GM10847 (cell line): ENCODE measurements around the gene DCAKD.

Source experiments
- POLR2A ChIP-seq: IDR thresholded peaks from 2 replicates; pipeline ENCODE4 v1.6.1; 2011; ENCODE audit not compliant: insufficient read length; ENCODE audit errors: extremely low read depth

The DCAKD gene

DNA sequence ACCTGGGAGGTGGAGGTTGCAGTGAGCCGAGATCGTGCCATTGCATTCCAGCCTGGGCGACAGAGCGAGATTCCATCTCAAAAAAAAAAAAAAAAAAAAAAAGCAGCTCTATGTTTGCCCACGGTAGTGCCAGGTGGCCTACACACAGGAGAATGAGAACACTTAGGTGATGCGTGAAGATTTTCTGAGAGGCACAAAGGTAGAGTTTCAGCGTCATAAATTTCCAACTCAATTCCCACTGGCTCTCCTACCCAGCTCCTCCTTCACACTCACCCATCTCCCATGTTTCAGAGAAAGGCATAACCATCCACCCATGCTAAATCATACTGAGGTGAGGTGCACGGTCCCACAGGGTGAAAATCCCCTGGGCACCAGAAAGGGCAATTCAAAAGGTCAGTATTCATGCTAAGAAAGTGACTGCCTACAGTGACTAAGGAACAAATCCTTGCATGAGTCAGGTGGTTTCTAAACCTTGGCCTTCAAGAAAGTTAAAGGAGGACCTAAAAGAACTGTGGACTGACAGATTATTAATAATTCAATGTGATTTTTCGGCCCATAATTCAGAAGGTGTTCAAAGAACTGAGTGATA, 4.8 kb downstream of the DCAKD start:
- no peak for TF ChIP-seq POLR2A

DNA sequence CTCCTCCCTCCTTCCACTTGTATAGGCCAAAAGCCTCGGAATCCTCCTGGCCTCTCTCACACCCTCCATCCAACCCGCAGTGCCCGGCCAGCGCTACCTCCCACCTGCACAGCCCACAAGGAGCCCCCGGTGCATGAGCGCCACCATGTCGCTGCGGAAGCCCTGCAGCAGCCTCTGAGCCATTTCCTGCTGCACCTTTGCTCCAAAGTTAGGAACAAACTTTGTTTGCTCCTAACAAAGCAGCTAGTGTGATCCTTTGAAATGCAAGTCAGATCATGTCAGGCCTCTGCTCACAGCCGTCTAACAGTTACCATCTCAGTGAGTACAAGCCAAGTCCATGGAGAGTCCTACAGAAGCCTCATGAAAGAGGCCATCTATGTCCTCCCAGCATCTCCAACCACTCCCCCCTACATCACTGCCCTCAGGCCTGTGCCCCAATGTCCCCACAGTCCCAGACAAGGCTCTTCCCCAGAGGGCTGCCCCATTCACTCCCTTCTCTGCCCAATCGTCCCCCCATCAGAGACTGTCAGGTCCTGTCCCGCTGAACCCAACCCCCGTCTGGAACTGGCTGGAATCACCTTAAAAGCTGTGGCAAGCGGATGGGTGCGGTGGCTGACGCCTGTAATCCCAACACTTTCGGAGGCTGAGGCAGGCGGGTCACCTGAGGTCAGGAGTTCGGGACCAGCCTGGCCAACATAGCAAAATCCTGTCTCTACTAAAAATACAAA, 7.5 kb downstream of the DCAKD start:
- no peak for TF ChIP-seq POLR2A

GRCh38 chr17:45042346-45043120, 8.9 kb downstream of the DCAKD start:
- no peak for TF ChIP-seq POLR2A

DNA sequence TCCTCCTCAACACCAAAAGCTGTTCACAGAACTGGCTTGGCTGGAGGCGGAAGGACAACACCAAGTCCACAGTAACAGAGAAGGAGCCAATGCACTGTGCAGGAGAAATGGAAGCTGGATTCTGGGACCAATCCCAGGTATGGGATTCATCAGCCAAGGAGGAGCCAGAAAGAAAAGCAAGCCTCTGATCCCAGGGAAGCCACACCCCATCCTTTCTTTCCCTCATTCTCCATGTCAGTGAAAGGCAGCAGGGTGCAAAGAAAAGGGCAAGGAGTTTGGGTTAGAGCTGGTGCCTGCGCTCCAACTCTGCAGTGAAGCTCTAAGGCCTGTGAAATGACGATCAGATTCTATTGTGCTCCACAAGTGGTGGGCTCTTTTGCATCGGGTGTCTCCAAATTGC, 11.0 kb downstream of the DCAKD start:
- no peak for TF ChIP-seq POLR2A

- no peak for TF ChIP-seq POLR2A
Observed at GRCh38 chr17:45038728-45039634, 12.5 kb downstream of the DCAKD start.

- TF ChIP-seq POLR2A: no peak
Observed at GRCh38 chr17:45036691-45037090, 14.7 kb downstream of the DCAKD start.

DNA sequence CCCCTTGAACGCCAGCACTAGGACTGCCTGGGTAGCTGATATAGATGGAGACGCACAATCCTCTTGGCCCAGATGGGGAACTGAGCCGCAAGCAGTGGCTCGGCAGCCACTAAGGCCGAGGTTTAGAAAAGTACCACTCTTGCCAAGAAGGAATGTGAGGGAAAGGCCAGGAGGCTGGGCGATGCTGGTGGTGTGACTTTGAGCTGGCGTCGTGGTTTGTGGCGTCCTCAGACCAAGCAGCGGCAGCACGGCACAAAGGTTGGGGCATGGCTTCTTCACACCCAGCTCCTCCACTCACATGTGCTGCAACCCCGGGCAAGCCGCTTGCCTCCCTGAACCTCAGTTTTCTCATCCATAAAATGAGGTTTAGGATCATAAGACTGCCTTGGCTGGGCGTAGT, 15.6 kb downstream of the DCAKD start:
- no peak for TF ChIP-seq POLR2A

GRCh38 chr17:45034599-45034998, 16.8 kb downstream of the DCAKD start:
- TF ChIP-seq POLR2A: no peak

GRCh38 chr17:45032174-45032541, 19.3 kb downstream of the DCAKD start:
- no peak for TF ChIP-seq POLR2A

DNA sequence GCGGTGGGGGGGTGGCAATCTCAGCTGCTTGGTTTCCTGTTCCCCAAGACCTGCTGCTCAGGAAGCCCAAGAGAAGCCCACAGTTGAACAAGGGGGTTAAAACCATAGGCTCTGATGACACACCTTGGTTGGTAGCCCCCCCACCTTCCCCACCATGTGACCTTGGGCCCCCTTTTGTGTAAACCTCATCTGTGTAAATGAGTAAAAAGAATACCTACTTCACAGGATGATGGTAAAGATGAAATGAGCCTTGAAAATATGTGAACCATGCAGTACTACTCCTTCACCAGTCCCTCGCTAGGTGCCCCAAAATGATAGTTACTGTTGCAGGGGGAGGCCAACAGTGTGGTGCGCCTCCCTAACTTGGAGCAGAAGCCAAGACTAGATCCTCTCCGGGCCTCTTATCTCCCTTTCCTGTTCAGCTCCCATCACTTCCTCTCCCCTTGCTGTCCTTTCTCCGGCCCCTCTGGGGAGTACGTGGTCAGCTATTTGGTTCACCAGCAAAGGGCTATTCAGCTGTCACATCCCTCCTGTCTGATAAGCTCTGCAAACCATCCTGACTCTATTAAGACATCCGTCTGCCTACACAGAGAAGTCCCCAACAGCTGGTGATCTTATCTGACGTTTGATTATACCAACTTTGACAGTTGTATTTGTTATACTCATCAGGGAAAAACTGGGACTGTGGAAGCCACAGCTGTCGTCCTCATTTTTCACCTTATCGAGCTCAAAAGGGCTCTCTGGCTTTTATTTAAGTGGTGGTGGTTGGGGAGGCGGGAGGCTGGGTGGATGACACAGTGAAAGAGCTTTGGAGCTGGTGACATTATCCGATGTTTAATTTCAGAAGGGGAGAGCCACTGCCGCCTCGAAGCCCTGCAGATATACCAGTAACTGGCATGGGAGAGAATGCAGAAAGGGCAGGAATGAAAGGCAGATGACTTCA, 19.9 kb downstream of the DCAKD start:
- no peak for TF ChIP-seq POLR2A

DNA sequence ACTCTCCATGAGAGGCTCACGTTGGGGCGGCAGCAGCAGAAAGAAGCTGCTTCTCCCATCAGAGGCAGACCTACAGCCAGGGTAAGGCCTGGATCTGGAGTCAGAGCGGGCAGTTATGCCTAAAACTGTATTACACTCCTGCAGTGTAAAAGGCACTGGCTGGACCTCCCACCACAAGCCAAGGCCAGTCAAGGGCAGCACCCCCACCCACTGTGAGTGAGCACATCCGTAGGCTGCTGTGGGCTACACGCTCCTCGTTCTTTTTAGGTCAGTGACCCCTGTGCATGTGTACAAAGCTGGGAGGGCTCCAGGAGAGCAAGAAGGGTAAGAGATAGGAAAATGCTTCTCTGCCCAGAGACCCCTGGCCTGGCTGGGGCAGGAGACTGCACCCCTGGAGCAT, 20.7 kb downstream of the DCAKD start:
- no peak for TF ChIP-seq POLR2A

DNA sequence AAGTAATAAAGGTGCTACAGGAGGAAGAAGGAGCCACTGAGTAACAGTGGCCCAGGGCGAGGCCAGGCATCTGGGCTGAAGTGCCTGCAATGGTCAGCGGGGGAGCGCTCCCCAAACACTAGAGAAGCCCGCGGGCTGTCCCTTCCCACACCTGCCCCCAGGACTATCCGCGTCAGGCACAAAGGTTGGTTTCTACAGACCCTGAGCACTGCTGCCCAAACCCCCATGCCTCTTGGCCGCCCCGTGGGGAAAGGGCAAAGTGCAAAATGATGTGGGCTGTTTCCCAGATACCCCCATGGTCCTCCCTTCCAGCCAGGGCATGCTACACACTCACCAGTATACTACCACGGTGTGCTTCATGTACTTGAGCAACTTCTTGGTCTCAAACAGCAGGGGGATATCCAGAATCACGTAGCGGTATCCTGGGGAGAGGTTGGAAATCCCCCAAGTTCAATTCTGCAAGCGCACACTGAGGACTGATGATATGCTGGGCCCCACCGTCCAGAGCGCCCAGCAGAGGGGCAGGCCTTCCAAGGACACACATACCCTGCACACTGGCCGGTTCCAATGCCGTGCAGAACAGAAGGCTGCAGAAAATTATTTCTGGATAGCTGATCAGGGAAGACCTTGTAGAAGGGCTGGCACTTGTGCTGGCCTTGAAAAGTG, 21.5 kb downstream of the DCAKD start:
- no peak for TF ChIP-seq POLR2A

DNA sequence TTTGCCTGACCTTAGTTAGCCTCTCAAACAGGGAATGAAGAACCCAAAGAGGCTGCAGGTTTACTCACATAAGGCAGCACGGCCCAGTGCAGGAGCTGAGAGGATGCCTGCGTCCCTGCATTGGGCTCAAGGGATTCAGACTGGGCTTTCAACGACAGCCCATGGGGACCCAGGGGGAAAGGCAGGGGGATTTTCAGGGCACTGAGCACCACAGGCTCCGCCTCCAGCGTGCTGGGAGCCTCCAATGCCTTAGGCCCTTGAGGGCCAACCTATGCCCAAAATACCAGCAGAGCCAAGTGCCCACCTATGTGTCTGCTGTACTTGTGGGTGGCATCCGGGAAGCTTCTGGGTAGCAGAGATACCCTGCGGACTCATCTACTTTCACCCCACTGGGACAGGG, 22.3 kb downstream of the DCAKD start:
- TF ChIP-seq POLR2A: no peak
